GM23338 (cell line): ENCODE data around the gene PBX3. TPM values are rescaled to one million over a fixed set of nuclear protein-coding genes. Genes with fewer than 3 reads are reported as not detected.

Experiments used
- ATAC-seq: fragments of 200-7000 bp; cut with Tn5 transposase; 3 replicates; pipeline ENCODE4 v1.9.1; 2020
- DNase-seq: peaks from one replicate; pipeline ENCODE4 v3.0.0-alpha.2; 2015; ENCODE audit warnings: low spot score
- H2AFZ ChIP-seq: fragments of 200-600 bp; sonication (generic); 2 replicates; pipeline ENCODE4 v1.8.0; 2016; ENCODE audit warnings: antibody characterized with exemption, mild to moderate bottlenecking, moderate library complexity
- H3F3A ChIP-seq: fragments of 200-600 bp; sonication (generic); replicated peaks from 2 replicates; pipeline ENCODE4 v1.8.0; 2017; ENCODE audit warnings: antibody characterized with exemption, mixed run types, low read depth
- H3K27ac ChIP-seq: fragments of 200-600 bp; sonication (generic); 2 replicates; pipeline ENCODE4 v1.6.1; 2016; ENCODE audit warnings: low read depth
- H3K27me3 ChIP-seq: fragments of 200-600 bp; sonication (generic); 2 replicates; pipeline ENCODE4 v1.8.0; 2016; ENCODE audit warnings: mild to moderate bottlenecking, mixed run types, moderate library complexity; ENCODE audit not compliant: insufficient read depth
- H3K36me3 ChIP-seq: fragments of 200-600 bp; sonication (generic); 2 replicates; pipeline ENCODE4 v1.8.0; 2016; ENCODE audit warnings: mild to moderate bottlenecking; ENCODE audit not compliant: insufficient read depth
- H3K4me1 ChIP-seq: fragments of 200-600 bp; sonication (generic); 2 replicates; pipeline ENCODE4 v1.8.0; 2016; ENCODE audit warnings: mild to moderate bottlenecking, moderate library complexity; ENCODE audit not compliant: insufficient read depth
- H3K4me2 ChIP-seq: fragments of 200-600 bp; sonication (generic); 2 replicates; pipeline ENCODE4 v1.7.1; 2017; ENCODE audit warnings: mixed run types
- H3K4me3 ChIP-seq: fragments of 200-600 bp; sonication (generic); 2 replicates; pipeline ENCODE4 v1.6.1; 2016; ENCODE audit warnings: mixed run types
- H3K79me2 ChIP-seq: fragments of 200-600 bp; sonication (generic); replicated peaks from 2 replicates; pipeline ENCODE4 v1.8.0; 2017; ENCODE audit warnings: mild to moderate bottlenecking; ENCODE audit not compliant: insufficient read depth
- H3K9me2 ChIP-seq: fragments of 200-600 bp; sonication (generic); 2 replicates; pipeline ENCODE4 v1.8.0; 2017; ENCODE audit not compliant: insufficient read depth
- H4K20me1 ChIP-seq: fragments of 200-600 bp; sonication (generic); replicated peaks from 2 replicates; pipeline ENCODE4 v1.8.0; 2017; ENCODE audit warnings: mild to moderate bottlenecking; ENCODE audit not compliant: insufficient read depth
- H3K27ac Mint-ChIP-seq: 2 replicates; pipeline ENCODE4 v1.8.0; 2020; ENCODE audit warnings: inconsistent platforms, mild to moderate bottlenecking, moderate library complexity, mixed read lengths
- H3K27me3 Mint-ChIP-seq: 3 replicates; pipeline ENCODE4 v1.8.0; 2022; ENCODE audit warnings: low read depth, mild to moderate bottlenecking, moderate library complexity, mixed read lengths, inconsistent platforms; ENCODE audit not compliant: insufficient read depth, poor library complexity
- H3K36me3 Mint-ChIP-seq: 3 replicates; pipeline ENCODE4 v1.8.0; 2021; ENCODE audit warnings: low read depth, mild to moderate bottlenecking, inconsistent platforms, moderate library complexity, mixed read lengths
- H3K4me1 Mint-ChIP-seq: 3 replicates; pipeline ENCODE4 v1.8.0; 2020; ENCODE audit warnings: mild to moderate bottlenecking, inconsistent platforms, mixed read lengths
- H3K4me3 Mint-ChIP-seq: 3 replicates; pipeline ENCODE4 v1.8.0; 2021; ENCODE audit warnings: moderate library complexity, mild to moderate bottlenecking, inconsistent platforms, mixed read lengths
- H3K9me3 Mint-ChIP-seq: 3 replicates; pipeline ENCODE4 v1.8.0; 2020; ENCODE audit warnings: moderate library complexity, mild to moderate bottlenecking, inconsistent platforms, mixed read lengths
- CREB1 ChIP-seq: fragments of 250-450 bp; sonication (Bioruptor Pico); IDR thresholded peaks from 2 replicates; pipeline ENCODE4 v1.5.0; 2020; ENCODE audit warnings: low read depth, mild to moderate bottlenecking, moderate library complexity
- CTCF ChIP-seq, 2 experiments: fragments of 200-600 bp in 1 of 2; sonication (generic) in 1 of 2; conservative IDR thresholded peaks; 2 replicates each; pipeline versions ENCODE4 v1.5.1 to v1.6.1; 2016 to 2017; ENCODE audit warnings: antibody characterized with exemption in 2 of 2, low read depth in 2 of 2, mild to moderate bottlenecking in 2 of 2, moderate library complexity in 1 of 2
- EZH2 ChIP-seq: fragments of 200-600 bp; sonication (generic); IDR thresholded peaks from one replicate; pipeline ENCODE4 v1.8.0; 2017; ENCODE audit warnings: antibody characterized with exemption, mild to moderate bottlenecking, low read depth; ENCODE audit not compliant: unreplicated experiment
- EZH2phosphoT487 ChIP-seq: fragments of 200-600 bp; sonication (generic); IDR thresholded peaks from one replicate; pipeline ENCODE4 v1.8.1; 2018; ENCODE audit warnings: antibody characterized with exemption; ENCODE audit not compliant: unreplicated experiment
- JUNB ChIP-seq: IDR thresholded peaks from one replicate; pipeline ENCODE4 v1.6.1; 2016; ENCODE audit warnings: antibody characterized with exemption; ENCODE audit not compliant: unreplicated experiment
- NANOG ChIP-seq: IDR thresholded peaks from 2 replicates; pipeline ENCODE4 v1.6.1; 2016; ENCODE audit warnings: antibody characterized with exemption, borderline replicate concordance
- POLR2AphosphoS5 ChIP-seq: IDR thresholded peaks from 2 replicates; pipeline ENCODE4 v1.6.1; 2016; ENCODE audit warnings: antibody characterized with exemption, low read depth
- REST ChIP-seq: IDR thresholded peaks from one replicate; pipeline ENCODE4 v1.6.1; 2018; ENCODE audit warnings: antibody characterized with exemption; ENCODE audit not compliant: unreplicated experiment
- STAT1 ChIP-seq: IDR thresholded peaks from one replicate; pipeline ENCODE4 v1.6.1; 2016; ENCODE audit warnings: antibody characterized with exemption; ENCODE audit not compliant: unreplicated experiment
- ZNF114 ChIP-seq: fragments of 250-450 bp; sonication (Bioruptor Pico); IDR thresholded peaks from 2 replicates; pipeline ENCODE4 v1.5.0; 2020; ENCODE audit warnings: mild to moderate bottlenecking, moderate library complexity
- ZNF331 ChIP-seq: fragments of 250-450 bp; sonication (Bioruptor Pico); IDR thresholded peaks from 2 replicates; pipeline ENCODE4 v1.5.0; 2020; ENCODE audit warnings: low read depth, mild to moderate bottlenecking, moderate library complexity
- polyA plus RNA-seq: library from polyadenylated mRNA; unstranded; fragments of >200 nt; fragmentation: Nextera tagmentation; extraction: Ambion mirVana; gene quantifications from 2 replicates; pipeline ENCODE4 v1.2.1, GENCODE V29; 2016
- total RNA-seq: library from RNA; depleted of rRNA; stranded (reverse); fragments of >200 nt; shearing (Covaris generic); gene quantifications from 2 replicates; pipeline ENCODE4 v1.2.3, GENCODE V29; 2014
- TF ChIP-seq, protein P1 (sequence below): fragments of 250-450 bp; sonication (Bioruptor Pico); IDR thresholded peaks from 2 replicates; pipeline ENCODE4 v1.5.0; 2020; ENCODE audit warnings: mild to moderate bottlenecking, moderate library complexity
- TF ChIP-seq, protein P2 (sequence below): IDR thresholded peaks from 2 replicates; pipeline ENCODE4 v1.6.1; 2016; ENCODE audit warnings: antibody characterized with exemption

Gene PBX3
- total and polyA plus RNA-seq, 2 experiments from 2014 or later, result 28.9 to 50.5 TPM

DNA sequence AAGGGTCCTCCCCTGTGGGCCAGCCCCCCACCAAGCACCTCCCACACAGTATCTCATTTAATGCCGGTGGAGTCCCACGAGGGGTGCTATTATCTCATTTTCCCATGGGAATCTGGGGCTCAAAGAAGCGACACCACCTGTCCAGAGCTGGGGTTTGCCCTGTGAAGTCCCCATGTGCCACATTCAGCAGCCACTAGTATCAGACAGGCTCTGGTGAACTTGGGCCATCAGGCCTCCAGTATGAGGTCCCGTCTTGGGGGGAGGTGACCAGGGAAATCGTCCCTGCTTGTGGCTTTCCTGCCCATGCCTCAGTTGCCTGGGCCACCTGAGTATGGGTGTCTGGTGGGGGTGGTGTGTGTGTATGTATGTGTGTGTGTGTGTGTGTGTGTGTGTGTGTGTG lies 222.7 kb downstream of the PBX3 start:
- peaks cover 8% of the 10 kb centered on the region; the same call in 2 of the 3 replicates for H3K36me3 Mint-ChIP-seq
- no peak overlapping the region for H3K27ac Mint-ChIP-seq
- TF ChIP-seq, protein P1, sequence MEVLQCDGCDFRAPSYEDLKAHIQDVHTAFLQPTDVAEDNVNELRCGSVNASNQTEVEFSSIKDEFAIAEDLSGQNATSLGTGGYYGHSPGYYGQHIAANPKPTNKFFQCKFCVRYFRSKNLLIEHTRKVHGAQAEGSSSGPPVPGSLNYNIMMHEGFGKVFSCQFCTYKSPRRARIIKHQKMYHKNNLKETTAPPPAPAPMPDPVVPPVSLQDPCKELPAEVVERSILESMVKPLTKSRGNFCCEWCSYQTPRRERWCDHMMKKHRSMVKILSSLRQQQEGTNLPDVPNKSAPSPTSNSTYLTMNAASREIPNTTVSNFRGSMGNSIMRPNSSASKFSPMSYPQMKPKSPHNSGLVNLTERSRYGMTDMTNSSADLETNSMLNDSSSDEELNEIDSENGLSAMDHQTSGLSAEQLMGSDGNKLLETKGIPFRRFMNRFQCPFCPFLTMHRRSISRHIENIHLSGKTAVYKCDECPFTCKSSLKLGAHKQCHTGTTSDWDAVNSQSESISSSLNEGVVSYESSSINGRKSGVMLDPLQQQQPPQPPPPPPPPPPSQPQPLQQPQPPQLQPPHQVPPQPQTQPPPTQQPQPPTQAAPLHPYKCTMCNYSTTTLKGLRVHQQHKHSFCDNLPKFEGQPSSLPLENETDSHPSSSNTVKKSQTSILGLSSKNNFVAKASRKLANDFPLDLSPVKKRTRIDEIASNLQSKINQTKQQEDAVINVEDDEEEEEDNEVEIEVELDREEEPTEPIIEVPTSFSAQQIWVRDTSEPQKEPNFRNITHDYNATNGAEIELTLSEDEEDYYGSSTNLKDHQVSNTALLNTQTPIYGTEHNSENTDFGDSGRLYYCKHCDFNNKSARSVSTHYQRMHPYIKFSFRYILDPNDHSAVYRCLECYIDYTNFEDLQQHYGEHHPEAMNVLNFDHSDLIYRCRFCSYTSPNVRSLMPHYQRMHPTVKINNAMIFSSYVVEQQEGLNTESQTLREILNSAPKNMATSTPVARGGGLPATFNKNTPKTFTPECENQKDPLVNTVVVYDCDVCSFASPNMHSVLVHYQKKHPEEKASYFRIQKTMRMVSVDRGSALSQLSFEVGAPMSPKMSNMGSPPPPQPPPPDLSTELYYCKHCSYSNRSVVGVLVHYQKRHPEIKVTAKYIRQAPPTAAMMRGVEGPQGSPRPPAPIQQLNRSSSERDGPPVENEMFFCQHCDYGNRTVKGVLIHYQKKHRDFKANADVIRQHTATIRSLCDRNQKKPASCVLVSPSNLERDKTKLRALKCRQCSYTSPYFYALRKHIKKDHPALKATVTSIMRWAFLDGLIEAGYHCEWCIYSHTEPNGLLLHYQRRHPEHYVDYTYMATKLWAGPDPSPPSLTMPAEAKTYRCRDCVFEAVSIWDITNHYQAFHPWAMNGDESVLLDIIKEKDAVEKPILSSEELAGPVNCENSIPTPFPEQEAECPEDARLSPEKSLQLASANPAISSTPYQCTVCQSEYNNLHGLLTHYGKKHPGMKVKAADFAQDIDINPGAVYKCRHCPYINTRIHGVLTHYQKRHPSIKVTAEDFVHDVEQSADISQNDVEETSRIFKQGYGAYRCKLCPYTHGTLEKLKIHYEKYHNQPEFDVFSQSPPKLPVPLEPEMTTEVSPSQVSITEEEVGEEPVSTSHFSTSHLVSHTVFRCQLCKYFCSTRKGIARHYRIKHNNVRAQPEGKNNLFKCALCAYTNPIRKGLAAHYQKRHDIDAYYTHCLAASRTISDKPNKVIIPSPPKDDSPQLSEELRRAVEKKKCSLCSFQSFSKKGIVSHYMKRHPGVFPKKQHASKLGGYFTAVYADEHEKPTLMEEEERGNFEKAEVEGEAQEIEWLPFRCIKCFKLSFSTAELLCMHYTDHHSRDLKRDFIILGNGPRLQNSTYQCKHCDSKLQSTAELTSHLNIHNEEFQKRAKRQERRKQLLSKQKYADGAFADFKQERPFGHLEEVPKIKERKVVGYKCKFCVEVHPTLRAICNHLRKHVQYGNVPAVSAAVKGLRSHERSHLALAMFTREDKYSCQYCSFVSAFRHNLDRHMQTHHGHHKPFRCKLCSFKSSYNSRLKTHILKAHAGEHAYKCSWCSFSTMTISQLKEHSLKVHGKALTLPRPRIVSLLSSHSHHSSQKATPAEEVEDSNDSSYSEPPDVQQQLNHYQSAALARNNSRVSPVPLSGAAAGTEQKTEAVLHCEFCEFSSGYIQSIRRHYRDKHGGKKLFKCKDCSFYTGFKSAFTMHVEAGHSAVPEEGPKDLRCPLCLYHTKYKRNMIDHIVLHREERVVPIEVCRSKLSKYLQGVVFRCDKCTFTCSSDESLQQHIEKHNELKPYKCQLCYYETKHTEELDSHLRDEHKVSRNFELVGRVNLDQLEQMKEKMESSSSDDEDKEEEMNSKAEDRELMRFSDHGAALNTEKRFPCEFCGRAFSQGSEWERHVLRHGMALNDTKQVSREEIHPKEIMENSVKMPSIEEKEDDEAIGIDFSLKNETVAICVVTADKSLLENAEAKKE (CRISPR knock-in tag), result no peak
- TF ChIP-seq CTCF (conservative IDR thresholded peaks at IDR 0.05; ENCODE audit: low read depth in 2 of 2), result no peak
- no peak for TF ChIP-seq CREB1
- no peak for TF ChIP-seq STAT1
- TF ChIP-seq JUNB, result no peak
- TF ChIP-seq ZNF114, result no peak
- no peak for TF ChIP-seq EZH2phosphoT487
- TF ChIP-seq EZH2, result no peak
- TF ChIP-seq REST, result no peak
- TF ChIP-seq NANOG, result no peak
- no peak for TF ChIP-seq POLR2AphosphoS5
- TF ChIP-seq ZNF331 (CRISPR knock-in tag), result no peak
- TF ChIP-seq, protein P2, sequence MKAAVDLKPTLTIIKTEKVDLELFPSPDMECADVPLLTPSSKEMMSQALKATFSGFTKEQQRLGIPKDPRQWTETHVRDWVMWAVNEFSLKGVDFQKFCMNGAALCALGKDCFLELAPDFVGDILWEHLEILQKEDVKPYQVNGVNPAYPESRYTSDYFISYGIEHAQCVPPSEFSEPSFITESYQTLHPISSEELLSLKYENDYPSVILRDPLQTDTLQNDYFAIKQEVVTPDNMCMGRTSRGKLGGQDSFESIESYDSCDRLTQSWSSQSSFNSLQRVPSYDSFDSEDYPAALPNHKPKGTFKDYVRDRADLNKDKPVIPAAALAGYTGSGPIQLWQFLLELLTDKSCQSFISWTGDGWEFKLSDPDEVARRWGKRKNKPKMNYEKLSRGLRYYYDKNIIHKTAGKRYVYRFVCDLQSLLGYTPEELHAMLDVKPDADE, result no peak
- H3K4me1 Mint-ChIP-seq, result no peaks in the 10 kb centered on the region
- H3K9me3 Mint-ChIP-seq, result peaks cover 8% of the 10 kb centered on the region
- Histone ChIP-seq H2AFZ (no peak overlapping the region), H3K4me1 (no peaks in the 10 kb centered on the region), H3F3A (no peaks in the 10 kb centered on the region), H3K9me2 (no peaks in the 10 kb centered on the region), H4K20me1 (no peaks in the 10 kb centered on the region), H3K27ac (no peak overlapping the region), H3K36me3 (no peaks in the 10 kb centered on the region), H3K79me2 (no peaks in the 10 kb centered on the region), H3K27me3 (no peaks in the 10 kb centered on the region), H3K4me3 (no peak overlapping the region), H3K4me2 (no peak overlapping the region)
- DNase-seq (no peak), ATAC-seq (no peak)
- no peaks in the 10 kb centered on the region for H3K27me3 Mint-ChIP-seq
- H3K4me3 Mint-ChIP-seq, result no peak overlapping the region
